Epithelial cell of esophagus (primary cell): ENCODE measurements around the gene EEFSEC.

Source experiments
- DNase-seq: peaks from one replicate; pipeline ENCODE4 v3.0.0; 2010; ENCODE audit warnings: low read depth
- H3K4me3 ChIP-seq: 2 replicates; pipeline ENCODE4 v1.5.1; 2011; ENCODE audit warnings: mild to moderate bottlenecking, low read length, control low read depth
- CTCF ChIP-seq: IDR thresholded peaks from 2 replicates; pipeline ENCODE4 v1.5.1; 2011; ENCODE audit warnings: low read depth, mild to moderate bottlenecking, low read length, control low read depth, inconsistent platforms; ENCODE audit not compliant: insufficient read depth; ENCODE audit errors: missing control alignments

Gene EEFSEC

GRCh38 chr3:128174675-128175590 is 21.7 kb downstream of the EEFSEC start:
- no peak for TF ChIP-seq CTCF
- H3K4me3 ChIP-seq = no peak overlapping the region
- DNase-seq = no peak

GRCh38 chr3:128175768-128176167 is 22.5 kb downstream of the EEFSEC start:
- no peak for DNase-seq
- H3K4me3 ChIP-seq = no peak overlapping the region
- TF ChIP-seq CTCF = no peak

GRCh38 chr3:128176276-128176833 is 23.1 kb downstream of the EEFSEC start:
- no peak for DNase-seq
- H3K4me3 ChIP-seq = no peak overlapping the region
- TF ChIP-seq CTCF = no peak

GRCh38 chr3:128177865-128178264 is 24.6 kb downstream of the EEFSEC start:
- no peak overlapping the region for H3K4me3 ChIP-seq
- peak; percentile 40 for DNase-seq
- TF ChIP-seq CTCF = no peak

- DNase-seq = no peak
- no peak for TF ChIP-seq CTCF
- no peak overlapping the region for H3K4me3 ChIP-seq
Observed at GRCh38 chr3:128178782-128179483, 25.7 kb downstream of the EEFSEC start.

GRCh38 chr3:128179484-128179819 is 26.2 kb downstream of the EEFSEC start:
- no peak overlapping the region for H3K4me3 ChIP-seq
- DNase-seq = no peak
- TF ChIP-seq CTCF = no peak
